Colonic mucosa (tissue), 4 donors: ENCODE results near the gene TRPV4. TPM values are rescaled to one million over a fixed set of nuclear protein-coding genes. Genes with fewer than 3 reads are reported as not detected.

Source experiments
- DNase-seq: peaks from one replicate; pipeline ENCODE4 v3.0.0-alpha.2; 2020
- H3K27ac ChIP-seq: fragments of 200-600 bp; one replicate; pipeline ENCODE4 v1.8.0; 2021
- H3K27me3 ChIP-seq: fragments of 200-600 bp; one replicate; pipeline ENCODE4 v1.8.0; 2021
- H3K36me3 ChIP-seq: fragments of 200-600 bp; one replicate; pipeline ENCODE4 v1.8.0; 2021
- H3K4me1 ChIP-seq: fragments of 200-600 bp; one replicate; pipeline ENCODE4 v1.8.0; 2021; ENCODE audit warnings: mild to moderate bottlenecking
- H3K4me3 ChIP-seq: fragments of 200-600 bp; one replicate; pipeline ENCODE4 v1.8.0; 2021
- H3K9ac ChIP-seq, 2 donors: one replicate each; pipeline ENCODE4 v1.7.0; 2013; ENCODE audit warnings: control low read depth in 2 of 2, low read depth in 2 of 2, low read length in 2 of 2
- H3K9me3 ChIP-seq: fragments of 200-600 bp; one replicate; pipeline ENCODE4 v1.8.0; 2021
- CTCF ChIP-seq: fragments of 200-600 bp; IDR thresholded peaks from one replicate; pipeline ENCODE4 v1.8.0; 2022; ENCODE audit warnings: antibody characterized with exemption, mild to moderate bottlenecking
- intact Hi-C: fragments of 100-400 bp; cut with DNase I; formaldehyde crosslinking; loops from one replicate; pipeline ENCODE4 v1.14.1; 2022
- total RNA-seq, 2 donors: library from RNA; stranded (reverse); fragmentation: NEBNext Ultra II Directional in 1 of 2; extraction: Animal tissue kit (Norgen Biotek cat#: 25700) in 1 of 2; gene quantifications; one replicate each; pipeline ENCODE4 v1.2.1, GENCODE V29; 2021
- donor health status: healthy.
- donor health status: DM: no; HTN: no; CAD: no.
- donor health status: DM: no; HTN: no; CAD: no.

The TRPV4 gene
- total RNA-seq, 2 donors from 2014 or later = 0.10 to 0.32 TPM

DNA sequence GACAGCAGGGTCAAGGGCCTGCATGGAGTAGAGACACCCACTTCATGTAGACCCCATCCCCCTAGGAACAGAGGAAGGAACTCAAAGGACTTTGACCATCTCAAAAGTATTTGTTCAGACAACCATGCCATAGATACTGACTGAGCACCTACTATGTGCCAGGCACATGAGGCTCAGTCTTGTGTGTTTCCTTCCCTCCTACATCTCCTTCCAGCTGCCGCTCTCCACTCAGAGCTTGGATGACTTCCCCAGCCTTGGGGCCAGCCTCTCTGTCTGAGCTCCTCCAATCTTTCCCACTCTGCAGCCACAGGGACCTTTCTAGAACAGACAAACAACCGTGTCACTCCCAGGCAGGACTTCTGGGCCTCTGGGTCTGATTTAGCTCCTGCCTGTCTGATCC, 2.5 kb downstream of the TRPV4 start:
- DNase-seq = no peak
- H3K9ac ChIP-seq = no peak overlapping the region
- H3K9me3 ChIP-seq = no peaks in the 10 kb centered on the region
- no peak overlapping the region for H3K4me3 ChIP-seq
- H3K27ac ChIP-seq = no peak overlapping the region
- intact Hi-C loops = no loop called here
- peaks cover 7% of the 10 kb centered on the region for H3K27me3 ChIP-seq
- no peaks in the 10 kb centered on the region for H3K36me3 ChIP-seq
- no peaks in the 10 kb centered on the region for H3K4me1 ChIP-seq
- TF ChIP-seq CTCF = no peak

- DNase-seq = no peak
- Histone ChIP-seq H3K9me3 (no peaks in the 10 kb centered on the region), H3K4me1 (no peaks in the 10 kb centered on the region), H3K36me3 (no peaks in the 10 kb centered on the region), H3K27me3 (peaks cover 7% of the 10 kb centered on the region), H3K9ac (no peak overlapping the region), H3K4me3 (no peak overlapping the region), H3K27ac (no peak overlapping the region)
- TF ChIP-seq CTCF = no peak
- intact Hi-C loops = no loop called here
These were observed 2.9 kb downstream of the TRPV4 start for GRCh38 chr12:109830267-109830666.

DNA sequence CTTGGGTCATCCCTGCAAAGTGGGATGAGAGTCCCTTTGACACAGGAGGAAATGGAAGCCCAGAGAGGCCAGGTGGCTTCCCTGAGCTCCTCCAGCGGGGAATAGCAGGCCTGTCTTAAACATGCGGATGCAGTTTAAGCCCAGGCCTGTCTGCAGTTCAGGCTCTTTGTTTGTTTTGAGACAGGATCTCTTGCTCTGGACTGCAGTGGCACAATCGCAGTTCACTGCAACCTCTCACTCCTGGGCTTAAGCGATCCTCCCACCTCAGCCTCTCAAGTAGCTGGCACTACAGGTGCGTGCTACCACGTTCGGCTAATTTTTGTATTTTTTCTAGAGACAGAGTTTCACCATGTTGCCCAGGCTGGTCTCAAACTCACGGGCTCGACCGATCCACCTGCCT, 3.5 kb downstream of the TRPV4 start:
- H3K4me1 ChIP-seq = no peaks in the 10 kb centered on the region
- no peak for TF ChIP-seq CTCF

GRCh38 chr12:109828754-109829511, 4.3 kb downstream of the TRPV4 start:
- TF ChIP-seq CTCF = no peak
- no peaks in the 10 kb centered on the region for H3K9me3 ChIP-seq
- no peak overlapping the region for H3K4me3 ChIP-seq
- H3K27ac ChIP-seq = no peak overlapping the region
- no peaks in the 10 kb centered on the region for H3K36me3 ChIP-seq
- H3K9ac ChIP-seq = no peak overlapping the region
- DNase-seq = no peak
- intact Hi-C loops = no loop called here
- H3K4me1 ChIP-seq = no peaks in the 10 kb centered on the region
- peaks cover 7% of the 10 kb centered on the region for H3K27me3 ChIP-seq

More for the DNA sequence above, 3.5 kb downstream of the TRPV4 start:
- Histone ChIP-seq H3K9me3 (no peaks in the 10 kb centered on the region), H3K36me3 (no peaks in the 10 kb centered on the region), H3K4me3 (no peak overlapping the region), H3K9ac (no peak overlapping the region), H3K27me3 (peaks cover 7% of the 10 kb centered on the region), H3K27ac (no peak overlapping the region)
- intact Hi-C loops = no loop called here
- DNase-seq = no peak

DNA sequence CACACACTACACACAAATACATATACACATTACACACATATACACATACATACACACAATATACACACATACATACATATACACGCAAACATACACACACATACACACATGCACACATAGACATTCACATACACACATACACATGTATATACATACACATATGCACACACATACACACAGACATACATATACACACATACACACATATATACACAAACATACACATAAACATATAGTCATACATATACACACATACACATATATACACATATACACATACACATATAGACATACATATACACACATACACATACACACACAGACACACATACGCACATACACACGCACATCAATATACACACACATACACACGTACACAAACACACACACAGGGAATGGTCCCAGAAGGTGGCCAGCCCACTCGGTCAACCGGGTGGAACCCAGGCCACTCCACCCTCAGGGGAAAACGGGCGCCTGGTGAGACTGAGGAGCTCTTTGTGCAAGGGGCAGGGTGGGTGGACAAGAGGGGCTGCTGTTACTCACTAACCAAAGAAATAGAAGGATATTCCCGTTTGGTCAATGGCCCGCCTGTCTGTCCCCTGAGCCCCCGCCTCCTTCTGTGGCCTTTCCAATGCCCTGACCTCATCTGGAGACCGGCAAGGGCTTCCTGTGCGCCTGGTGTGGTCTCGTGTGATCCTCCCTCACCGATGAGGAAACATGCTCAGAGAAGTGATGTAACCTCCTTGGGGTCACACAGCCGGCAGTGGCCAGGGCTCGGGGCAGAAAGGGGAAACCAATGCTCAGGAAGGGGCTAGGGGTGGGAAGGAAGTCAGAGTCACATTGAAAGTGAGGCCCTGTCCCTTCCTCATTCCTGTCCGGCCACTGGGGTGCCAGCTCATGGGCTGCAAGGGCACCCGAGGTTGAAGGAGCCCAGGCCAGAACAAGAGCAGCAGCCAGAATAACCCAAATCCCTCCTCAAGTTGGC, 5.3 kb downstream of the TRPV4 start:
- Histone ChIP-seq H3K27me3 (peaks cover 4% of the 10 kb centered on the region), H3K27ac (no peak overlapping the region), H3K4me1 (no peaks in the 10 kb centered on the region), H3K36me3 (no peaks in the 10 kb centered on the region), H3K9ac (no peak overlapping the region), H3K9me3 (no peaks in the 10 kb centered on the region), H3K4me3 (no peak overlapping the region)
- peak; percentile 28 for DNase-seq
- no peak for TF ChIP-seq CTCF
- intact Hi-C loops = no loop called here
